GM23338 (cell line): Measurements from ENCODE around the gene PSMA7. TPM values are rescaled to one million over a fixed set of nuclear protein-coding genes. Genes with fewer than 3 reads are reported as not detected.

ENCODE experiments used
- ATAC-seq: fragments of 200-7000 bp; cut with Tn5 transposase; 3 replicates; pipeline ENCODE4 v1.9.1; 2020
- DNase-seq: peaks from one replicate; pipeline ENCODE4 v3.0.0-alpha.2; 2015; ENCODE audit warnings: low spot score
- H2AFZ ChIP-seq: fragments of 200-600 bp; sonication (generic); 2 replicates; pipeline ENCODE4 v1.8.0; 2016; ENCODE audit warnings: antibody characterized with exemption, mild to moderate bottlenecking, moderate library complexity
- H3F3A ChIP-seq: fragments of 200-600 bp; sonication (generic); replicated peaks from 2 replicates; pipeline ENCODE4 v1.8.0; 2017; ENCODE audit warnings: antibody characterized with exemption, mixed run types, low read depth
- H3K27ac ChIP-seq: fragments of 200-600 bp; sonication (generic); 2 replicates; pipeline ENCODE4 v1.6.1; 2016; ENCODE audit warnings: low read depth
- H3K27me3 ChIP-seq: fragments of 200-600 bp; sonication (generic); 2 replicates; pipeline ENCODE4 v1.8.0; 2016; ENCODE audit warnings: mild to moderate bottlenecking, mixed run types, moderate library complexity; ENCODE audit not compliant: insufficient read depth
- H3K36me3 ChIP-seq: fragments of 200-600 bp; sonication (generic); 2 replicates; pipeline ENCODE4 v1.8.0; 2016; ENCODE audit warnings: mild to moderate bottlenecking; ENCODE audit not compliant: insufficient read depth
- H3K4me1 ChIP-seq: fragments of 200-600 bp; sonication (generic); 2 replicates; pipeline ENCODE4 v1.8.0; 2016; ENCODE audit warnings: mild to moderate bottlenecking, moderate library complexity; ENCODE audit not compliant: insufficient read depth
- H3K4me2 ChIP-seq: fragments of 200-600 bp; sonication (generic); 2 replicates; pipeline ENCODE4 v1.7.1; 2017; ENCODE audit warnings: mixed run types
- H3K4me3 ChIP-seq: fragments of 200-600 bp; sonication (generic); 2 replicates; pipeline ENCODE4 v1.6.1; 2016; ENCODE audit warnings: mixed run types
- H3K79me2 ChIP-seq: fragments of 200-600 bp; sonication (generic); replicated peaks from 2 replicates; pipeline ENCODE4 v1.8.0; 2017; ENCODE audit warnings: mild to moderate bottlenecking; ENCODE audit not compliant: insufficient read depth
- H3K9me2 ChIP-seq: fragments of 200-600 bp; sonication (generic); 2 replicates; pipeline ENCODE4 v1.8.0; 2017; ENCODE audit not compliant: insufficient read depth
- H4K20me1 ChIP-seq: fragments of 200-600 bp; sonication (generic); replicated peaks from 2 replicates; pipeline ENCODE4 v1.8.0; 2017; ENCODE audit warnings: mild to moderate bottlenecking; ENCODE audit not compliant: insufficient read depth
- H3K27ac Mint-ChIP-seq: 2 replicates; pipeline ENCODE4 v1.8.0; 2020; ENCODE audit warnings: inconsistent platforms, mild to moderate bottlenecking, moderate library complexity, mixed read lengths
- H3K27me3 Mint-ChIP-seq: 3 replicates; pipeline ENCODE4 v1.8.0; 2022; ENCODE audit warnings: low read depth, mild to moderate bottlenecking, moderate library complexity, mixed read lengths, inconsistent platforms; ENCODE audit not compliant: insufficient read depth, poor library complexity
- H3K36me3 Mint-ChIP-seq: 3 replicates; pipeline ENCODE4 v1.8.0; 2021; ENCODE audit warnings: low read depth, mild to moderate bottlenecking, inconsistent platforms, moderate library complexity, mixed read lengths
- H3K4me1 Mint-ChIP-seq: 3 replicates; pipeline ENCODE4 v1.8.0; 2020; ENCODE audit warnings: mild to moderate bottlenecking, inconsistent platforms, mixed read lengths
- H3K4me3 Mint-ChIP-seq: 3 replicates; pipeline ENCODE4 v1.8.0; 2021; ENCODE audit warnings: moderate library complexity, mild to moderate bottlenecking, inconsistent platforms, mixed read lengths
- H3K9me3 Mint-ChIP-seq: 3 replicates; pipeline ENCODE4 v1.8.0; 2020; ENCODE audit warnings: moderate library complexity, mild to moderate bottlenecking, inconsistent platforms, mixed read lengths
- CREB1 ChIP-seq: fragments of 250-450 bp; sonication (Bioruptor Pico); IDR thresholded peaks from 2 replicates; pipeline ENCODE4 v1.5.0; 2020; ENCODE audit warnings: low read depth, mild to moderate bottlenecking, moderate library complexity
- CTCF ChIP-seq, 2 experiments: fragments of 200-600 bp in 1 of 2; sonication (generic) in 1 of 2; conservative IDR thresholded peaks; 2 replicates each; pipeline versions ENCODE4 v1.5.1 to v1.6.1; 2016 to 2017; ENCODE audit warnings: antibody characterized with exemption in 2 of 2, low read depth in 2 of 2, mild to moderate bottlenecking in 2 of 2, moderate library complexity in 1 of 2
- ETS1 ChIP-seq: IDR thresholded peaks from 2 replicates; pipeline ENCODE4 v1.6.1; 2016; ENCODE audit warnings: antibody characterized with exemption
- JUNB ChIP-seq: IDR thresholded peaks from one replicate; pipeline ENCODE4 v1.6.1; 2016; ENCODE audit warnings: antibody characterized with exemption; ENCODE audit not compliant: unreplicated experiment
- NANOG ChIP-seq: IDR thresholded peaks from 2 replicates; pipeline ENCODE4 v1.6.1; 2016; ENCODE audit warnings: antibody characterized with exemption, borderline replicate concordance
- REST ChIP-seq: IDR thresholded peaks from one replicate; pipeline ENCODE4 v1.6.1; 2018; ENCODE audit warnings: antibody characterized with exemption; ENCODE audit not compliant: unreplicated experiment
- STAT1 ChIP-seq: IDR thresholded peaks from one replicate; pipeline ENCODE4 v1.6.1; 2016; ENCODE audit warnings: antibody characterized with exemption; ENCODE audit not compliant: unreplicated experiment
- ZNF462 ChIP-seq: fragments of 250-450 bp; sonication (Bioruptor Pico); IDR thresholded peaks from 2 replicates; pipeline ENCODE4 v1.5.0; 2020; ENCODE audit warnings: mild to moderate bottlenecking, moderate library complexity
- polyA plus RNA-seq: library from polyadenylated mRNA; unstranded; fragments of >200 nt; fragmentation: Nextera tagmentation; extraction: Ambion mirVana; gene quantifications from 2 replicates; pipeline ENCODE4 v1.2.1, GENCODE V29; 2016
- total RNA-seq: library from RNA; depleted of rRNA; stranded (reverse); fragments of >200 nt; shearing (Covaris generic); gene quantifications from 2 replicates; pipeline ENCODE4 v1.2.3, GENCODE V29; 2014

Gene PSMA7
- total and polyA plus RNA-seq, 2 experiments from 2014 or later, result 357 to 628 TPM

GRCh38 chr20:62161347-62161746, 18.2 kb upstream of the PSMA7 start:
- no peaks in the 10 kb centered on the region for H3F3A ChIP-seq
- Mint-ChIP-seq H3K36me3 (peaks cover 51% of the 10 kb centered on the region), H3K4me3 (no peak overlapping the region), H3K27ac (no peak overlapping the region), H3K9me3 (no peaks in the 10 kb centered on the region), H3K4me1 (peaks cover under 1% of the 10 kb centered on the region), H3K27me3 (peaks cover 2% of the 10 kb centered on the region)
- no peak overlapping the region for H2AFZ ChIP-seq
- peaks cover 5% of the 10 kb centered on the region for H3K4me1 ChIP-seq
- H3K27ac ChIP-seq, result no peak overlapping the region
- H3K27me3 ChIP-seq, result no peaks in the 10 kb centered on the region
- H3K4me2 ChIP-seq, result no peak overlapping the region
- ATAC-seq, result no peak
- peaks cover 23% of the 10 kb centered on the region for H3K79me2 ChIP-seq
- no peak for DNase-seq
- TF ChIP-seq NANOG (no peak), ETS1 (no peak), STAT1 (no peak), REST (no peak), CTCF (conservative IDR thresholded peaks at IDR 0.05; ENCODE audit: low read depth in 2 of 2) (no peak), CREB1 (CRISPR knock-in tag) (no peak), JUNB (no peak), ZNF462 (no peak)
- H3K9me2 ChIP-seq, result no peaks in the 10 kb centered on the region
- H4K20me1 ChIP-seq, result peaks cover 5% of the 10 kb centered on the region; the same call in 1 of the 2 replicates
- no peak overlapping the region for H3K4me3 ChIP-seq
- H3K36me3 ChIP-seq, result peaks cover 20% of the 10 kb centered on the region
